DND-41 (cell line): ENCODE measurements around the gene RHCE.

Experiments used
- EZH2 ChIP-seq: IDR thresholded peaks from 3 replicates; pipeline ENCODE4 v1.6.1; 2012; ENCODE audit warnings: borderline replicate concordance, low read depth, mild to moderate bottlenecking, moderate library complexity, low read length, inconsistent platforms; ENCODE audit not compliant: severe bottlenecking
- TF ChIP-seq, protein P1 (sequence below): IDR thresholded peaks from 2 replicates; pipeline ENCODE4 v1.5.1; 2012; ENCODE audit warnings: borderline replicate concordance, low read length, moderate library complexity, mild to moderate bottlenecking; ENCODE audit not compliant: poor library complexity, severe bottlenecking; ENCODE audit errors: extremely low read depth

DNA sequence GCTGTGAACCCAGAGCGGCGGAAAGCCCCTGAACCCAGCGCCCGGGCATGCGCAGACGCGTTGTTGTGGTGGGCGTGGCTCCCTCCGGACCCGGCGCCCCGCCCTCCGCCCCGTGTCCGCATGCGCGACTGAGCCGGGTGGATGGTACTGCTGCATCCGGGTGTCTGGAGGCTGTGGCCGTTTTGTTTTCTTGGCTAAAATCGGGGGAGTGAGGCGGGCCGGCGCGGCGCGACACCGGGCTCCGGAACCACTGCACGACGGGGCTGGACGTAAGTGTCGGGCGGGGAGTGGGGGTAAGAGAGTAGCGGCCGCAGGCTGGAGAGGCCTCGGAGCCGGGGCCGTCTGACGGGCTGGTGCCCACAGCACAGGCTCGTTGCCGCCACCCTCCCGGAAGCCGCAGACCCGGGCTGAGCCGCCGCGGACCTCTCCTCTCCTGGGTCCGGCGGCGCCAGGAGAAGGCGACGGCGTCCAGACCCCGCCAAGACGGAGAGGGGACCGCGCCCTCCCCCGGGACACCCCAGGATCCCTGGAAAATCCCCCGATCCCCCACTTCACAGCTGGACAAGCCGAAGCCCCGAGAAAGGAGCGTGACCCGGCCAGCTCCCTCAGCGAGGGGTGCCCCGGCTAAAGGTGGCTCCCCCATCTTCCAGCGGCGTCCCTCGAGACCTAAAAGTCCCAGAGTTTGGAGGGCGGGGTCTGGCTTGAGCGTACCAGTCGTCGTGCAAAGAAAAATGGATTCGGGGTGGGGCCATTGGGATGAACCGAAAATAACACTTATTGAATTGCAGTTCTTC is 82.2 kb downstream of the RHCE start, which contains the start of gene TMEM50A:
- TF ChIP-seq, protein P1, sequence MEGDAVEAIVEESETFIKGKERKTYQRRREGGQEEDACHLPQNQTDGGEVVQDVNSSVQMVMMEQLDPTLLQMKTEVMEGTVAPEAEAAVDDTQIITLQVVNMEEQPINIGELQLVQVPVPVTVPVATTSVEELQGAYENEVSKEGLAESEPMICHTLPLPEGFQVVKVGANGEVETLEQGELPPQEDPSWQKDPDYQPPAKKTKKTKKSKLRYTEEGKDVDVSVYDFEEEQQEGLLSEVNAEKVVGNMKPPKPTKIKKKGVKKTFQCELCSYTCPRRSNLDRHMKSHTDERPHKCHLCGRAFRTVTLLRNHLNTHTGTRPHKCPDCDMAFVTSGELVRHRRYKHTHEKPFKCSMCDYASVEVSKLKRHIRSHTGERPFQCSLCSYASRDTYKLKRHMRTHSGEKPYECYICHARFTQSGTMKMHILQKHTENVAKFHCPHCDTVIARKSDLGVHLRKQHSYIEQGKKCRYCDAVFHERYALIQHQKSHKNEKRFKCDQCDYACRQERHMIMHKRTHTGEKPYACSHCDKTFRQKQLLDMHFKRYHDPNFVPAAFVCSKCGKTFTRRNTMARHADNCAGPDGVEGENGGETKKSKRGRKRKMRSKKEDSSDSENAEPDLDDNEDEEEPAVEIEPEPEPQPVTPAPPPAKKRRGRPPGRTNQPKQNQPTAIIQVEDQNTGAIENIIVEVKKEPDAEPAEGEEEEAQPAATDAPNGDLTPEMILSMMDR = no peak
- no peak for TF ChIP-seq EZH2
